ENCODE measurements around the gene TMEM266. TPM values are rescaled to one million over a fixed set of nuclear protein-coding genes. Genes with fewer than 3 reads are reported as not detected.

TMEM266 gene
- total RNA-seq, 1 donor from 2014 or later = not detected

DNA sequence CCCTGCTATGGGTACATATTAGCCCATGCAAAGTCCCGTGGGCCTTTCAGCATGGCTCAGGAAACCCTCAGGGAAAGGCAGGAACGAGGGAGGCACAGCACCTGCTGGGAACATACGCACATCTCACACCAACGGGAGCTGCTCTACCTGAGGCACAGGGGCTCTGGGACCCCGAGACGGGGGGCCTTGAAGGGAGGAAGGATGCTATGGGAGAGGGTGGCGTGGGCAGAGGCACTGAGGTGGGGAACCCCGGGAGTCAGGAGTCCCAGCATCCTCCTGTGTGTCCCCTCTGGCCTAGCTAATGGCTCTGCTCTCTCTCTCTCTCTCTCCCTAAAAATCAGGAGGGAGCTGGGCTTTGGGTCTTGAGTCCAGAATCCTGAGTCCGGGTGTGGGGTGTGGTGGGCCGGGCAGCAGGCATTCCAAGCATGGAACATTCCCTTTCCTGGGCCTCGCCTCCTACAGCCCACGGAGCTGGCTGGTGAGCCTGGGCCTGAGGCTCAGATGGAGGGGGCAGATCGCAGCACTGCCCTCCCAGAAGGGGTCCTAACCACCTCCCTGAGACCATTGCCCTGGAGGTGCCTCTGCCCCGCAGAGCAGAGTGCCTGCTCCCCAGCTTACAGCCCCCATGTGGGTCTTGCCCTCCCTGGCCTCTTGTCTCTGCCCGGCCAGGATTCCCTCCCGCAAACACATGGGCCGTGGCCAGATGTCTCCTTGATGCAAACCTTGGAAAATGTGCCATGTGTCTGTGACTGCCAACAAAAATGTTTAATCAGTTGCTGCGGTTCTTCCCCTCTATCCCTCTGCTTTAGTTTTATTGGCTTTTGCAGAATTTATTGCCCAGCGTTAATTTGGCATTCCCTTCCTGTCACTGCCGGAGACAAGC, 101.6 kb downstream of the TMEM266 start:
- DNase-seq (ENCODE audit: low read depth) = peak; percentile 52

- no peak for DNase-seq (ENCODE audit: low read depth)
These were observed 102.2 kb downstream of the TMEM266 start for GRCh38 chr15:76162036-76162398.

DNA sequence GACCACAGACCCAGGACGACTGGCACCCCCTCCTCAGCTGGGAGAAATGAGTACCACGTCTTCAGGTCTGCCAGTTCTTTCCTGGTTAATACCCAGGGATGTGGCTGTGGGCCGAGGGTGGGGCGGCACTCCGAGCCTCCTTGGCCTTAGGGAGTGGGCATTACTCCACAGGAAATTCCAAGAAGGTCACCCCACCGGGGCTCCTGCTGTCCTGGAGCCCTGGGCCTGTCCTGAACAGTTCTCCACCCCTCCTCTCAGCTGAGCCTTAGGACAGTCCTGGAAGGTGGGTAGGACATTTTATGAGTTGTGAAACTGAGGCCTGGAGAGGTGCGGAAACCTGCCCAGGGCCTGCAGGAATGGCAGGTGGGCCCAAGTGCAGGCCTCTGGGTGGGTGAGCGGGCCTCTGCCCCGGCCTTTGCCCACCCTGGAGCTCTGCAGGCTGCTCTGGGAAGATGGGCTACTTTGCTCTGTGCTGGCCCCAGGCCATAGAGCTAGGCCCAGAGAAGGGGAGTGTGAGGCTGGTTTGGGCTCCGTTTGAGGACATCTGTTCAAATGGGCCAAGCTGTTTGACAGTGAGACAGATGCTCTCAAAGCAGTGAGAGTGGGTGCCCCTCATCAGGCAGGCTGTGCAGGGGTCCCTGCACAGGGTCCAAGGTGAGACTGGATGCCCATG, 103.1 kb downstream of the TMEM266 start:
- DNase-seq (ENCODE audit: low read depth) = no peak

- peak; percentile 61 for DNase-seq (ENCODE audit: low read depth)
These were observed 103.9 kb downstream of the TMEM266 start for GRCh38 chr15:76163457-76164295.

GRCh38 chr15:76164602-76165001, 104.8 kb downstream of the TMEM266 start:
- DNase-seq (ENCODE audit: low read depth) = no peak

- DNase-seq (ENCODE audit: low read depth) = no peak
These were observed 106.2 kb downstream of the TMEM266 start for GRCh38 chr15:76165951-76166350.

GRCh38 chr15:76168237-76168984, 108.6 kb downstream of the TMEM266 start:
- DNase-seq (ENCODE audit: low read depth) = peak; percentile 80

DNA sequence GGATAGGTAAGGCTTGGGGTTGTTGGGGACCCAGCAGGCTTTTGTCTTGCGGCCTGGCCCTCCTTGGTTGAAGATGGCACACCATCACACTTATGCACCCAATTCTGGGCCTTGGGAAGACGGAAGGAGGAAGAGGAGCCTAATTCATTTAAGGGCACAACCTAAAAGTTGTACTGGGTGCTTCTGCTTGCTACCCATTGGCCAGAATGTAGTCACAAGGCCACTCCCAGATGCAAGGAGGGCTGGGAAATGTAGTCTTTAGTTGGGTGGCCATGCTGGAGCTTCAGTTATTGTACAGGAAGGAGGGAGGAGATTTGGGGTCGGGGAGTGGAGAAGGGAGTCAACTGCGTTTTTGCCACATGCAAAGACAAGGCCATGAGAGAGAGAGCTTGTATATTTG, 109.2 kb downstream of the TMEM266 start:
- DNase-seq (ENCODE audit: low read depth) = peak; percentile 38

DNA sequence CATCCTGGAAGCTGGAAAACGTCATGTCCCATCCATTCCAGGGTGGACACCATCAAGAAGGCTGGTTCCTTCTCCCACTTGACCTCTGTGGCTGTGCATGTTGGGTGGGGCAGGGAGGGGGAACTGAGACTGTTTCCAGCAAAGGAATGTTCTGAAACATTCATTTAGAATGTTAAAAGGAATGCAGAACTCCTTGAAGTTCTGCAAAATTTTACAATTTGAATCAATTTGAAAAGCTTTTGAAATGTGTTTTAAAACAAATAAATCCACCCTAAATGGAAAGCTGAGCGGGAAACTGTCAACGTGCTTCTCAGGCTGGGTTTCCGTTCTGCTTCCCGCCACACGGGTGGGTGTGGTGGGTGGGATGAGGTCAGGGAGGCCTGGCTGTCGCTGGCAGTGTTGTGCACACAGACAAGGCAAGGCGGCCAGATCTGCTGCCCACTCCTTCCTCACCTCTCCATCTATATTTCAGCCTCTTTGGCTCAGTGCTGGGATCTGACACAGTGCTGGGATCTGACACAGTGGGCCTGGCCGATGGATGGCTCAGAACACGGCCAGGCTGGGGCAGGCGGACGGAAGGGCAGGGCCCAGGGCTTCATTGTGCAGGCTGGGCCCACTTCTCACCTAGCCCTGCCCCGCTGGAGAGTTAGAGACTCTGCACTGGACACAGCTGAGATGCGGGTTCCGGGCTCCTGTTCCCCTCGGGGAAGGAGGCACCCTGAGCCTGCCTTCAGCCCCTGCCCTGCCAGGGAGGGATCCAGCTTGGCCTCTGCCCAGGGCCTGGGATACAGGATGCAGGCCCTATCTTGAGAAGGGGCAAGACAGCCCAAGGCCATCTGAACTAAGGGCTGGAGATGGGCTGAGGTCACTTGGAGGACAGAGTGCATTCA, 110.4 kb downstream of the TMEM266 start:
- DNase-seq (ENCODE audit: low read depth) = no peak

- no peak for DNase-seq (ENCODE audit: low read depth)
These were observed 113.0 kb downstream of the TMEM266 start for GRCh38 chr15:76172782-76173181.

DNA sequence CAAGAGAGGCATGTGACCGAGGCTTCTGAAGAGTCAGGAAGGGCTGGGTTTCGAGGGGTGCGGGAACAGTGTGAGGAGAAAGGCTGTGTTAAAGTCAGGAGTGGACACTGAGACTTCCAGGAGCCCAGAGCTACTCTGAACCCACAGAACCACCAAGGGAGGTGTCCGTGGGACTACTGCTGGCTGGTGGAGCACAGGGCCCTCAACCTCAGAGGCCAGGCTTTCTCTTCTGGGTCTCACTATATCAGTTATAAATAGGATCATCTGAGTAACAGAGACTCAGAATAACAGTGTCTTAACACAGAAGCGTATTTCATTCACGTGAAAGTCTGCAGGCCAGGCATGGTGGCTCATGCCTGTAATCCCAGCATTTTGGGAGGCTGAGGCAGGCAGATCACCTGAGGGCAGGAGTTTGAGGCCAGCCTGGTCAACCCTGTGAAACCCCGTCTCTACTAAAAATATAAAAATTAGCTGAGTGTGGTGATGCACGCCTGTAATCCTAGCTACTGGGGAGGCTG, 113.6 kb downstream of the TMEM266 start:
- peak; percentile 40 for DNase-seq (ENCODE audit: low read depth)

- DNase-seq (ENCODE audit: low read depth) = no peak
These were observed 114.9 kb downstream of the TMEM266 start for GRCh38 chr15:76174654-76175053.

GRCh38 chr15:76175442-76175841, 115.7 kb downstream of the TMEM266 start:
- no peak for DNase-seq (ENCODE audit: low read depth)

DNA sequence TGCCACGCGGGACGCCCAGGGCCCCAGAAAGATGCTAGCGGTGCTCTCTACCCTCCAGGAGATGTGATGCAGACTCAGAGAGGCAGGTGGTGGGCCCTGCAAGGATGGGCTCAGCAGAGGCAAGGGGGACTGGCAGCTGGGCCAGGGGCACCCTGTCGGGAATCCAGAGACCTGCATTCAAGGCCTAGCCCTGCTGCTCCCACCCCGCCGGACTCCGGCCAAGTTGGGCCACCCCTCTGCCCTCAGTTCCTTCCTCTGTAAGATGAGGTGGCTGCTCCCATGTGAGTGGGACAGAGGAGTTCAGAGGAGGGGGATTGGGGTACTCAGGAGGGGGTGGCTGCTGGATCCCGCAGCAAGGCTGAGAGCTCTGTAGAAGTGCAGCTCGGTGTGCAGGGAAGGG, 116.3 kb downstream of the TMEM266 start:
- DNase-seq (ENCODE audit: low read depth) = no peak

GRCh38 chr15:76176487-76177085, 116.8 kb downstream of the TMEM266 start:
- no peak for DNase-seq (ENCODE audit: low read depth)

GRCh38 chr15:76177491-76178040, 117.8 kb downstream of the TMEM266 start:
- DNase-seq (ENCODE audit: low read depth) = peak; percentile 84

GRCh38 chr15:76178296-76179000, 118.7 kb downstream of the TMEM266 start:
- no peak for DNase-seq (ENCODE audit: low read depth)

- no peak for DNase-seq (ENCODE audit: low read depth)
These were observed 119.2 kb downstream of the TMEM266 start for GRCh38 chr15:76179023-76179422.

All from myocyte (in vitro differentiated cells).